GM18861 (cell line): ENCODE measurements around the gene SLC35F2.
"Not testable (repeated sequence)": the region's sequence is repeated elsewhere in the genome, so short reads cannot be mapped to it uniquely, and the experiment has no call there.

Source experiments
- ATAC-seq: cut with Tn5 transposase; IDR thresholded peaks from one replicate; pipeline ENCODE4 v1.9.1; 2021; ENCODE audit not compliant: unreplicated experiment

Gene SLC35F2

DNA sequence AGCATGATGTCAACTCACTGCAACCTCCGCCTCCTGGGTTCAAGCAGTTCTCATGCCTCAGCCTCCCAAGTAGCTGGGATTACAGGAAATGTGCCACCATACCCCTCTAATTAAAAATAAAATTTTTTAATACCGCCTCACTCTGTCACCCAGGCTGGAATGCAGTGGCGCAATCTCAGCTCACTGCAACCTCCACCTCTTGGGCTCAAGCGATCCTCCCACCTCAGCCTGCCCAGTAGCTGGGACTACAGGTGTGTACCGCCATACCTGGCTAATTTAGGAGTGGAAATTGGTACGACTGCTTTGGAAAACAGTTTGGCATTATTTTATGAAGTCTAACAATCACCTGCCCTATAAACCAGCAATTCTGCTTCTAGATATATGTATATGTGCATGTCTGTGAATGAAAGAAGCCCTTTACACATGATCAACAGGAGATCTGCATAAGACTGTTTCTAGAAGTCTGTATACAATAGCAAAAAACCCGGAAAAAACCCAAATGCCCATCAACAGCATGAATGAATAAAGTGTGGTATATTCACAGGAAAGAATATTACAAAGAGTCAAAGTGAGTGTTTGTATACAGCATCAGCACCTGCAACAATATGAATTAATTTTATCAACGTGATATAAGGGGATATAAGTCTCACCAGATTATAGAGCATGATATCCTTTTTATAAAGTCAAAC, 16.0 kb downstream of the SLC35F2 start:
- no peak for ATAC-seq

DNA sequence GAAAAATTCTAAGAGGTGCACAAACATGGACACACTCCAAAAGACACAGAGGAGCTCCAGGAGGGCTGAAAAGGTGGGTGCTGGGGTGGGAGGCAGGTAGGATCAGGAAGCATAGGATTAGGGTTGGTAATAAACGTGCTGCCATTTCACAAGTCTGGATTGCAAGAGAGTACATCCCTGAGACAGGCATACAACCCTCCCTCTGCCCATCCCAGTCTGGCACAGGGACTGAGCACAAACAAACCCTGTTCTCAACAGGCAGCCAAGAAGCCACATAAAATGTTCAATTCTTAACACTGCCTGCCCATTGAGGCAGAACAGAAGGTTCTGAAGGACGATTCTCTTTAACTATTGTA, 18.5 kb downstream of the SLC35F2 start:
- ATAC-seq = peak; percentile 10

DNA sequence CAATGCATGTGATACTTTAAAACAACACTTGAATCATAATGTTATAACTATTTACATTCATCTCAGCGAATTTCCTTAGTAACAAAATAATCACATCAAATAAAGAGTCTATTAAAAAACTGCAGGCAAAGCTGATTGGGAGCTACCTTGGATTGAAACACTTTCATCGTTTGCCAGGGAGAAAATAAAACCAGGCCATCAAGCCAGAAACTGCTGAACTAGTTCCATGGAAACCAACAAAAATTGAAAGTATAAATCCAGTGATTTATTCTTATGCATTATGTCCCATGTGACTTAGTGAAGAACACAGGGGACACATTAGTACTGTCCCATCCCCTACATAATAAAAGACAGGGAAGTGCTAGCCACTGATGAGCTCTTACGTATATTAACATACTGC, 21.7 kb downstream of the SLC35F2 start:
- ATAC-seq = no peak

DNA sequence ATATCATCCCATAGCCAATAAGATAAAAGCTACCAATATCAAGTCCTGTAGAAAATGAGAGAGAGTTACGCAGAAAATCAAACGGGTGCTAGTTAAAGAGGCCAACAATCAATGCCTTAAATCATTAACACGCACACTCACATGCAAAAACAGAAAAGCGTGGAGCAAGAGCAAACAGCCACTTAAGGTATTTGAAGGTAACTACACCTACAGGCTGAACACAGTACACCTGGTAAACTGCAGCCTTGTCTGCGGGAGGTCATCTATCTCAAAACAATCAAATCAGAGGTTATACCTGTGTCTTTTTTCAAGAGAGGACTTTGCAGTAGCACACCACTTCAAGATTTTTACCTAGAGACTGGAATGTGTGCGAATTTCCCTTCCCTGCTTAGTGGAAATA, 23.6 kb downstream of the SLC35F2 start:
- ATAC-seq = no peak

DNA sequence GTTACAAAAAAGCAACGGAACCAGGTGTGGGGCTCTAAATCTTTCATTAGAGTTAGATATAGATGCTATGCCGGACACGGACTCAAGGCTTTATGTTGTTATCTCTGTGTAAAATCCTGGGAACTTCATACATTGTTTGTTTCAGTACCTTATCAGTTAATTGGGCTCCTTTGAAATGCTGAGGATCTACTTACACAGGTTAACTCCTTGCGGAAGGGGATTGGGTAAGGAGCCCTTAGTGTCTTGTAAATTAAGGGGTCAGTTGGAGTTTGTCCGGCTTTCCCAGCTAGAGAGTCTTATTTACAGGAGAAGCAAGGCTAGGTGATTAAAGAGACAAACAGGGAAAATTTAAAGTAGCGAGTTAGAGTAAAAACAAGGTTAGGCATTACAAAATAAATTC, 24.7 kb downstream of the SLC35F2 start:
- ATAC-seq = not testable (repeated sequence)

DNA sequence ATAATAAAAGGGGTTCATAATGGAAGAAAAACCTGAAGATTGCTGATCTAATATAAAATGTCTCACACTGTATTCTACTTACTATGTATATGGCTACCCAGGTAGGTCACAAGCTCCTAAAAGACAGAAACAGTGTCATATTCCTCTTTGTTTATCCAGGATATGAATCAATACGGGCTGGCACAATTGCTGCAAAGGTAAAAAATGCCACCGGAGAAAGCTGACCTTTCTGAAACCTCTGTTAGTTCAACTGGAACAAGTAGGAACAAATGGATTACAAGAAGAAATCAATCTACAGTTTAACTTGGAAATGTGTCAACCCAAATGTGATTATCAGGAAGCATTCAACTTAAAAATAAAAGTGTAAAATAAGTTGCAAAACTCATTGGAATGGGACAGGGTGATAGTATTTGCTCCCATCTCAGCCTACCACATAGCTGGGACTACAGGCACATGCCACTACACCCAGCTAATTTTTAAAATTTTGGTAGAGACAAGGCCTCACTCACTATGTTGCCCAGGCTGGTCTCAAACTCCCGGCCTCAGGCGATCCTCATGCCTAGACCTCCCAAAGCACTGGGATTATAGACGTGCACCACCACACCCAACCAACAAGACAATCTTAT, 27.6 kb downstream of the SLC35F2 start:
- no peak for ATAC-seq

DNA sequence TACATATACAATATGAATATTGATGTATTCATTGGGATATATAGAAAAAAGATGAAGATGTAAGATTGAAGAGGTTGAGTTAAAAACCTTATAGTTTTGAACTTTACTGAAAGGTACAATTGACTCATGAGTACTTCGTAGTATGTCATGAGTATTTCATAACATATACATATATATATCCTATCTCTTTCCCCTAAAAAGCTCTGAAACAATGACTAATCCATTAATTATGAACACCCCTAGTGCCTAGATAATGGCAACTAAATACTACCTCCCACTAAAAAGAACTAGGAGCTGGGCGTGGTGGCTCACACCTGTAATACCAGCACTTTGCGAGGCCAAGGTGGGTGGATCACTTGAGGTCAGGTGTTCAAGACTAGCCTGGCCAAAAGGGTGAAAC, 31.5 kb downstream of the SLC35F2 start:
- no peak for ATAC-seq

DNA sequence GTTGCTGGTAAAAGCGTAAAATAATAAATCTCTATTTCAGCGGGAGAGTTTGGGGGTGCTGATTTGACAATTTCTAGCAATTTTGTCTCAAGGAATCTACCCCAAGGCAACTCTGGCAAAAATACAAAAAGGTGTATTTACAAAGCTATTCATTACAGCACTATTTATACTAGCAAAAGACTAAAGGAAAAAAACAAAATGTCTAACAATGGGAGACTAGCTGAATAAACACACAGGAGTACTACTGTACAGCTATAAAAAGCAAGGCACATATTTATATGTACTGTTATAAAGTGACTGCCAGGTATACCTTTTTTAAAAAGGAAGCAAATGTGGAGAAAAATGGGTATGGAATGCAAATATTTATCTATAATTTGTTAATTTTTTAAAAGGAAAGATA, 32.7 kb downstream of the SLC35F2 start:
- no peak for ATAC-seq

DNA sequence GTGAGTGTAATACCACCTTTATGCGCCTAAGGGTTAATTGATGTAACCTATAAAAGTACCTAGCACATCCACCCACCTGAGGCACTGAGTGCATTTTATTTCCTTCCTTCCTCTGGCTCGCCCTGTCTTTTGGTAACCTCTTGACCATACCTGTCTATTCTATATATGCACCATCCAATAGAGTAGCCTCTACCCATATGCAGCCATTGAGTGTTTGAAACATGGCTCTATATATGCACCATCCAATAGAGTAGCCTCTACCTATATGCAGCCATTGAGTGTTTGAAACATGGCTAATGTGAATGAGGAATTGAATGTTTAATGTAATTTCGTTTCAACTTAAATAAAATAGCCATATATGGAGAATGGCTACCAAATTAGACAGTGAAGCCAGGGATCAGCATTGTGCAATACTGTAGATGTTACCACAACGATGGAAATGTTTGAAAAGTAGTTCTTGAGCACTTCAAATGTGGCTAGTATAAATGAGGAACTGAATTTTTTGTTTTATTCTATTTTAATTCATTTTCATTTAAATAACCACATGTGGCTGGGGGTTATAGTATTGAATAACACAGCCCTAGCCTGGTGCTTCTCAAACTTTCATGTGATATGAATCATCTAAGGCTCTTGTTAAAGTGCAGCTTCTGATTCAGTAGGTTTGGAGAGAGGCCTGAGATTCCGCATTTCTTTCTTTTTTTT, 33.8 kb downstream of the SLC35F2 start:
- no peak for ATAC-seq

DNA sequence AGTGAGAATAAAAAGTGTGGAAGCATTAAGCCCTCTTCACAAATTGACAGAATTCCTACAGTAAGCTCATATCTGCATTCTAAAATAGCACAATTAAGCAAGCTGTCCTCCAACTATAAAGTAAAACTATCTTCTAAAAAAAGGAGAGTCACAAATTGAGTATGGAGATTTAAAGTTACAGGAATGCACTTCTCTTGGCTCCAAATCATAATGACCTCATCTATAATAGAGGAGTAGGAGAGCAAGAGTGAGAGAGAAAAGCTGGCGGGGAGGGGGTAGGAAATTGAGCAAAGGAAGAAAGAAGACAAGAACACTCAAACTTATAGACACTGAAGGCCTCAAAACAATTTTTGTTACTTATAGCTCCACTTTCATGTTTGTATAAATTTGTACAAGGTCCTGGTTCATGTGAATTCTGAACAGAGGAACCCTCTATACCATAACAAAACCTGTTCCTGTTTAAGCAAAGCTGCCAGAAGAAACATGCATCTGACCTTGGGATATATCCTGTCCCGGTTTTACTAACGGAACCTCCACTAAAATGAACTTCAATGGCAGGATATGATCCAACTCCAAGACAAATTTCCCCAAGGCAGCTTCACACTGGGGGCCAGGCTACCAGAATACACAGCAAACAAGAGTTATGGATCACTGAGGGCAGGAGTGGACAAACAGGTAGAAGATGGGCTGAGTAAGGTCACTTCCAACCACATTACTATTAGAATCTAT, 37.2 kb downstream of the SLC35F2 start:
- no peak for ATAC-seq

DNA sequence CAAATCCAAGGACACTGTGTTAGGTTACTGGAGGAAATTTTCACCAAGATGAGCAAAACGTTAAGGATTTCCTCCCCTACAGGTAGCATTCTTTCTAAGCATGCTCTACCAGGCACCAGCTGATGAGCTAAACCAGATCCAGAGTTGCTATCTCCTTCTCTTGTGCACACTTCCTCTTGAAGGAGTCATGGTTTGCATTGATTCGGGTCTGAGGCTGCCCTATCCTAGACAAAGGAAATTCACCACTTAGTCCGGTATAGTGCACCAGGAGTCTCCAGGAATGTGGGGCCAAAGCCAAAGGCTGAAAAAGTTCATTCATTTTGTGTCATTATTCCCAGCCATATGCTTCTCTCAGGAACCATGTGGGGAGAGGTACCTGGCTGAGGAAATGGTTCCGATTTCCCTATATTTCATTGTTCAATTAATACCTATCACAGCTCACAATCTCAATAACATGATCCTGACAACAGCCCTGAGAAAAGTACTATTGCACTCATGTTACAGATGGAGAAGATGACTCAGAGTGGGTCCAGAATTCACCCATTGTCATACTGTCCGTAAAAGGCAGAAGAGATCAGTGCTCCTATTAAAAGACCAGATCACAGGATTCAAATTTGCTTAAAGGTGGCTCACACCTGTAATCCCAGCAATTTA, 39.1 kb downstream of the SLC35F2 start:
- ATAC-seq = no peak

DNA sequence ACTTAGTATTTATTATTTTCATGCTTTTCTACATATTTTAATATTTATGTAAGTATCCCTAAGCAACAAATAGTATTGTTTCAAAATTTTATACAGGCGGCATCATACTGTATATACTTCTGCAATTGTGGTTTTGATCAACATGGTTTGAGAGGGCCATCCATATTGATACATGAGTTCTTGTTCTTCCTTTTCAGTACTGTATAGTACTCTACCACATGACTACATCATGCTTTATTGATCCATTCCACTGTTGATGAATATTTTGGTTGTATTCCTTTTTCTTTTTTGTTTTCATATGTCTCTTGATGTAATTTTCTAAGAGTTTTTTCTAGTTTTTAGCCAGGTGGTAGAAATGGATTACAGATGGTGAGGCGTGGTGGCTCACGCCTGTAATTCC, 40.1 kb downstream of the SLC35F2 start:
- ATAC-seq = no peak

DNA sequence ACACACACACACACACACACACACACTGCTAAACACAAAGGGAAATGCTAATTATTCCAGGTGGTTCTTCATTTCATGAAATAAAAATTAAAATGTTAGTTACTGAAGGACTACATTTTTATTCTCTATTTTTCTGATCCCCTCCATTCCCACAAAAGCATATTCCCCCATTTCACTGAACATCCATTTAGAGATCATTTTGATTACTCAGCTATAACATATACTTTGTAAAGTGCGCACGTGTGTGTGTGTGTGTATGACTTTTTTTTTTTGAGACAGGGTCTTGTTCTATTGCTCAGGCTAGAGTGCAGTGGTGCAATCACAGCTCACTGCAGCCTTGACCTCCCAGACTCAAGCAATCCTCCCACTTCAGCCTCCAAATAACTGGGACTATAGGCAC, 42.6 kb downstream of the SLC35F2 start:
- ATAC-seq = no peak

DNA sequence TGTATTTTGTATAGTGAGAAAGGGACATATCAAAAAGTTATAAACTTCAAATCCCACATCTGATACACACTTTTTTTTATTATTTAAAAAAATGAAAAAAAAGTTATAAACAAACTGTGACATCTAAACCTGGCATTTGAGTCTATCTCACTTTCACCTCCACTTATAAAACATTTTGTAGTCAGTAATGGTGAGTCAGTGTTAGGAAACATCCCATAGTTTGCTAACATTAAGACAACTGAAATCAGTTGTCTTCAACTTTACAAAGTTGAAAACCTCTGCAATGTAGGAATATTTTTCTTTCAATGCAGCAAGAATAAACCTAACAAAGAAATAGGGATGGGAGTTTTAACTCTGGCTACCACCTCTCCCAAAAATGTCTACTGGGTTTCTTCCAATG, 47.7 kb downstream of the SLC35F2 start:
- no peak for ATAC-seq

DNA sequence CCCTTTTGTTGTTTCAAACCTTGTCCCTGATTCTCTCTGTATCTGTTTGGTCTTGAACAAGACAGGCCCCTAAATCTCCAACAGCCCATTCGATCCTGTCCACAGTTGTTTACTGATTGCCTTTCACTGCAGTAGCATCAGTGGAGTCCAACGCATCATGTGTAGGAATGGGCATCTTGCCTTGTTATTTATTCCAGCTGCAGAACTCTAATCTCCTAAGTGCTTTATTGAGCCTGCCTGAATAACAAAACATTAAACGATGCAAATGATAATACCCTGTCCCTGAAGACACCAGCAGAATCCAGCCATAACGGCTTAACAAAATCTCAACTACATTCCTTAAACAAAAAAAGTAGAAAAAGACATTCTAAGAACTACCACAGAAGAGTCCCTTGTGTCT, 50.1 kb downstream of the SLC35F2 start:
- no peak for ATAC-seq

DNA sequence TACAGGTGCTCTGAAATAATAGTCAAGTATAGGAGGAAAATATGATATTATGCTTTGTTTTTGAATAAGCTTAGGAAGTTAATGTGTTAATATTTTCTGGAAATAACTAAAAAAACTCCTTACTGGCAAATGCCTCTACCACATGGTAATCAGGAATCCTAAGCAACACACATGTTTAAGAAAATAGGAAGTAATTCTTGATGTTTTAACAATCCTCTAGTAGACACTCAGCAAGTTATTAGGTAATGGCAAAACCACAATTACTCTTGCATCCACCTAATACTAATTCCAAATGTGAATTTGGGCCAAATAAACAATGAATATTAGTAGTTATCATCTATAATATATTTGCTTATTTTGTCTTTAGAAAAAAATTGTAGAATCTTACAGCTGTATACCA, 53.6 kb downstream of the SLC35F2 start:
- ATAC-seq = no peak

DNA sequence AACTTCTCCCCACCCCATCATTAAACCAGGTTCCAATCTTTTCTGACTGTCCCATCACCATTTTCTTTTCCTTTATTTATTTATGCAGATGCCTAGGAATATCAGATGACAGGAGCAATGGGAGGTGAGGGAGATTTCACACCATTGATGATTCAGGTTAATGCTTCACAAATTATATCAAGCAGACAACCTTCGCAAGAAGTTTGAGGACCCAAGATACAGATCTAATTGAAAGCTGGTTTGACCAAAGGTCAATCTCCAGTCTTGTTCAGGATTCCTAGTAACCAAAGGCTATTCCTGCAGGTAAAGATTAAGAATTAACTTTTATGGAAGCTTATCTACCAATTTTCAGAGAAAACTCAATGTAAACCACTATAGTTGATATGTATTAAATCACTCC, 54.4 kb downstream of the SLC35F2 start:
- ATAC-seq = no peak

DNA sequence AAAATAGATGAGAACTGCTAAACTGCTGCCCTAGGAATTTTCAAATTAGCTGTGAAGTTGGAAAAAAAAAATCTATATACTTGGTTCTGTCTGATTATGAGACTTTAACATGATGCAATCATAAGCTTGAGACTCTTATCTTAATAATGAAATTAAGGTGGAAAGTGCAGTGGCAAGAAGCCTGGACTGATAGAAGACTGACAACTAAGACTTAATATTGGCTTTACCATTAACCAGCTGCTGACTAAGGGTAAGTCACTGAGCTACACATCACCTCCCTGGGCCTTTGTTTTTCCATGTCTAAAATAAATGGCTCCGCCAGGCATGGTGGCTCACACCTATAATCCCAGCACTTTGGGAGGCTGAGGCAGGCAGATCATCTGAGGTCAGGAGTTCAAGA, 56.9 kb downstream of the SLC35F2 start:
- no peak for ATAC-seq

DNA sequence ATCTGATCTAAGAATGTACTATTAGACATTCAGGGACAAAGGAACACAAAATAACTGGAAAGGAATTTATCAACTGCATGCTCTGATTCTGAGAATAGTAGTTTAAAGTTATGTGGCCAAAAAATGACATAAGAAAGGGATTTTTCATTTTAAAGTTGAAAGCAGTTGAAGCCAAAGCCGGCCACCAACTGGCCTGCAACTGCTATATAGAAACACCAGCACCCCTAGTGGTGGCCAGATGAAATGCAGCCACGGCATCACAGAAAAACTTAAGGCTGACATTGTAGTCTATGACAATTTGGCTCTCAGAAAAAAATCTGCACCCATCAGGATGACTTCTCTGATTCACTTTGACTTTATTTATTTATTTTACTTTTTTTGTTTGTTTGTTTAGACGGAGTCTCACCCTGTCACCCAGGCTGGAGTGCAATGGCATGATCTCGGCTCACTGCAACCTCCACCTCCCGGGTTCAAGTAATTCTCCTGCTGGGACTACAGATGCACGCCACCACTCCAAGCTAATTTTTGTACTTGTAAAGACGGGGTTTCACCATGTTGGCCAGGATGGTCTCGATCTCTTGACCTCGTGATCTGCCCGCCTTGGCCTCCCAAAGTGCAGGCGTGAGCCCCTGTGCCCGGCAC, 59.2 kb downstream of the SLC35F2 start:
- ATAC-seq = peak; percentile 85

DNA sequence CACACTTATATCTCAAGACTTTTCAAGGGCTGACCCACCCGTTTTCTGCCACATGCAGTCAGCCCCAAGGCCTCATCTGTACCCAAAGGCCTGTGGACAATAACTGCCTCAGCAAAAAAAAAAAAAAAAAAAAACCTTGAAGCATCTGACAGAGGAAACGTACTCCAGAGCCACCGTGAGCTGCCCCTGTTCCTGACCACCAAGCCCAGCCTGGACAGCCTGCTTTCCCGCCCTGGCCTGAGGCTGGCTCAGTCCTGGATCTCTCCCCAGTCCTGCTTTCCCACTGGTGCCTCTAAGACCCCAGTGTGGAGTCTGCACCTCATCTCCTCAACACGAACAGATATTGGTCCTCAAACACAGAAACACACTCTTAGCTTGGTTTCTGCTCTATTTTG, 66.5 kb downstream of the SLC35F2 start:
- no peak for ATAC-seq
